ACHN (cell line): ENCODE measurements around the gene TMEM131L.
"Not testable (repeated sequence)": the region's sequence is repeated elsewhere in the genome, so short reads cannot be mapped to it uniquely, and the experiment has no call there.

ENCODE experiments used
- DNase-seq: peaks from one replicate; pipeline ENCODE4 v3.0.0-alpha.2; 2015
- in situ Hi-C: cut with HindIII; loops from 2 replicates; pipeline ENCODE4 v1.10.0; 2017; ENCODE audit warnings: low sequenced_read_pairs, low pct_ligation_motif_present, low pct_unique_long_range_greater_than_20kb

TMEM131L gene

DNA sequence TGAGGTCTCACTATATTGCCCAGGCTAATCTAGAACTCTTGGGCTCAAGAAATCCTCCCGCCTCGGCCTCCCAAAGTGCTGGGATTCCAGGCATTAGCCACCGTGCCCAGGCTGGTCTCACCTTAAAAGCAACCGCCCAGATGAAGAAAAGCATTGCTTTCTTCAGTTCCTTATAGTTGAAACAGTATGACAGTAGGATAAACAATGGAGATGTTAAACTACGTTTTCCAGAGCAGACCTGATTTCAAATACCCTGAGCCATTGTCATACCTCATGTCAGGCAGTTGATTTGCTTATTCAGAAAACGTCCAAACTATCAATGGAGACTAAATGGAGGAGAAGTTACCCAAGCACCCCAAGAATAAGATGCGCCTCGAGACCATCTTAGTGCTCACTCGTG, 26.3 kb upstream of the TMEM131L start:
- DNase-seq = no peak
- in situ Hi-C loops = no loop called here

- in situ Hi-C loops = no loop called here
- DNase-seq = no peak
Measured at GRCh38 chr4:153440475-153440874, 25.7 kb upstream of the TMEM131L start.

GRCh38 chr4:153447175-153447905, 18.8 kb upstream of the TMEM131L start:
- in situ Hi-C loops = no loop called here
- no peak for DNase-seq

- DNase-seq = no peak
- in situ Hi-C loops = no loop called here
Measured at GRCh38 chr4:153448003-153448731, 18.0 kb upstream of the TMEM131L start.

DNA sequence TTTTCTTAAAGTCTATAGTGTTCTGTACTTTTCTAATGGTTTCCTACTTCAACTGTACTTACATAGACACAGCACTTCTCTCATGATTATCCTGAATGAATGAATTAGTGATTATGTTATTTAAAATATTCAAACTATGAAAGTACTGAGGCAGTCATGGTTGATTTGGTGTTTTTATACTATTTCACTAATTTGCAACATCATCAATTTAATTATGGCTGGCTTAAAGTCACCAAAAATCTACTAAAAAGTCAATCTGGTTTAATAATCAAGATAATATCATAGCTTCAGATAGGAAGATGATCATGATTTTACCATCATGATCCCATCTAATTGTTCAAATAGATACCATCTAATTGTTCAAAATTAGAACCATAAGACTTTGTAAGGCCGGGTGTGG, 16.8 kb upstream of the TMEM131L start:
- in situ Hi-C loops = no loop called here
- no peak for DNase-seq

DNA sequence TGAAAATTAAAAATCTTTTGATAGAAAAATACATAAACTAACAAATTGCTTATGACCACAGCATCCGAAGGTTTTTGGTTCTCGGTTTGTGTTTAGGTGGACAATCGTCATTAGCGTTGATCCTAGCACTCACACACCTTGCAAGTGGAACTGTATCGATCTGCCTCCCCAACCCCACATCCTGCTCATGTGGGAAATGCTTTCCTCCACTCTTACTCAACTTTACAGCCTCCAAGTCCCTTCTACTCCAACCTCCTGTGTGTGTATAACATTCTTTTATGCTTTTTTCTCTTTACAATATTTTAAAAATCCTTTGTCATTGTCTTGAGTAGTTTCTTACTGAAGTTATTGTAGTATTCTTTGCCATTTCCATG, 15.6 kb upstream of the TMEM131L start:
- in situ Hi-C loops = no loop called here

DNA sequence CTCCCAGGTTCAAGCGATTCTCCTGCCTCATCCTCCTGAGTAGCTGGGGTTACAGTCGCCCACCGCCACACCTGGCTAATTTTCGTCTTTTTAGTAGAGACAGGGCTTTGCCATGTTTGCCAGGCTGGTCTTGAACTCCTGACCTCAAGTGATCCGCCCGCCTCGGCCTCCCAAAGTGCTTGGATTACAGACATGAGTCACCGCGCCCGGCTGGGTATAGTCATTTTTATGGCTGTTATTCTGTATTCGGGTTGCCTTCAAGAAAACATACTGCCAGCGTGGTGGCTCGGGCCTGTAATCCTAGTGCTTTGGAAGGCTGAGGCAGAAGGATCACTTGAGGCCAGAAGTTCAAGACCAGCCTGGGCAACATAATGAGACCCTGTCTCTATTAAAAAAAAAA, 15.0 kb upstream of the TMEM131L start:
- DNase-seq, in situ Hi-C loops: not testable (repeated sequence)

More for the DNA sequence above, 15.6 kb upstream of the TMEM131L start:
- DNase-seq = no peak

GRCh38 chr4:153451911-153452657, 14.1 kb upstream of the TMEM131L start:
- in situ Hi-C loops = no loop called here
- no peak for DNase-seq

DNA sequence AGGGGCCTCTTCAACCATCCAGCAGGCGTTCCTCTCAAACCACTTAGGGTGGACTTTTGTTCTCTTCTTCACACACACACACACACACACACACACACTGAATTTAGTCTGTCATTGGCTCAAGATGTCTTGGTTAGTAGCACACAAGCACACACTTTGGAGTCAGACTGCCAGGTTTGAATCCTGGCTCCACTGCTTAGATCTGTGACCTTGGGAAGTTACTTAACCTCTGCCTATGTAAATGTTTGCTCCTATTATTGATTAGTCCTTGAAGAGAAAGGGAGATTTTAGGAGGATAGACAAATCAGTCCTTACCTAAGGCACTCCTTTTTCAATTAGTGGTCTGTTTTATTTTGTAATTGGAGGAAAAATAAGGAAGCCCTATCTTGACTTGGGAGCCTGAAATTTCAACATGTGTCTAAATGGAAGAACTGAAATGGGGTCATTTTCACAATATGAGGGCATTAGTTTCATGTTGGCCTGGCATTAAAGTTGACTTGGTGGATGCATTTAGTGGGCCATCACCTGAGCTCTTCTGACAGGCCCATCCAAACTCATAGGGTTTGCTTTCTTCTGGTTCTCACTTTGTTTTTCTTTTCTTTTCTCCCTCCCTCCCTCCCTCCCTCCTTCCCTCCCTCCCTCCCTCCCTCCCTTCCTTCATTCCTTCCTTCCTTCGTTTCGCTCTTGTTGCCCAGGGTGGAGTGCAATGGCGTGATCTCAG, 13.3 kb upstream of the TMEM131L start:
- in situ Hi-C loops = no loop called here
- no peak for DNase-seq

- no peak for DNase-seq
- in situ Hi-C loops = no loop called here
Measured at GRCh38 chr4:153453402-153453801, 12.8 kb upstream of the TMEM131L start.

GRCh38 chr4:153458969-153459368, 7.2 kb upstream of the TMEM131L start:
- in situ Hi-C loops = no loop called here
- no peak for DNase-seq

- DNase-seq, in situ Hi-C loops: not testable (repeated sequence)
Measured at GRCh38 chr4:153461549-153461948, 4.6 kb upstream of the TMEM131L start.

GRCh38 chr4:153464068-153464467, 2.1 kb upstream of the TMEM131L start:
- DNase-seq = peak; percentile 62
- in situ Hi-C loops = no loop called here

GRCh38 chr4:153465140-153465539, 1.0 kb upstream of the TMEM131L start:
- no peak for DNase-seq
- in situ Hi-C loops = no loop called here

GRCh38 chr4:153465615-153466080, 512 bp upstream of the TMEM131L start:
- DNase-seq = peak; percentile 17

DNA sequence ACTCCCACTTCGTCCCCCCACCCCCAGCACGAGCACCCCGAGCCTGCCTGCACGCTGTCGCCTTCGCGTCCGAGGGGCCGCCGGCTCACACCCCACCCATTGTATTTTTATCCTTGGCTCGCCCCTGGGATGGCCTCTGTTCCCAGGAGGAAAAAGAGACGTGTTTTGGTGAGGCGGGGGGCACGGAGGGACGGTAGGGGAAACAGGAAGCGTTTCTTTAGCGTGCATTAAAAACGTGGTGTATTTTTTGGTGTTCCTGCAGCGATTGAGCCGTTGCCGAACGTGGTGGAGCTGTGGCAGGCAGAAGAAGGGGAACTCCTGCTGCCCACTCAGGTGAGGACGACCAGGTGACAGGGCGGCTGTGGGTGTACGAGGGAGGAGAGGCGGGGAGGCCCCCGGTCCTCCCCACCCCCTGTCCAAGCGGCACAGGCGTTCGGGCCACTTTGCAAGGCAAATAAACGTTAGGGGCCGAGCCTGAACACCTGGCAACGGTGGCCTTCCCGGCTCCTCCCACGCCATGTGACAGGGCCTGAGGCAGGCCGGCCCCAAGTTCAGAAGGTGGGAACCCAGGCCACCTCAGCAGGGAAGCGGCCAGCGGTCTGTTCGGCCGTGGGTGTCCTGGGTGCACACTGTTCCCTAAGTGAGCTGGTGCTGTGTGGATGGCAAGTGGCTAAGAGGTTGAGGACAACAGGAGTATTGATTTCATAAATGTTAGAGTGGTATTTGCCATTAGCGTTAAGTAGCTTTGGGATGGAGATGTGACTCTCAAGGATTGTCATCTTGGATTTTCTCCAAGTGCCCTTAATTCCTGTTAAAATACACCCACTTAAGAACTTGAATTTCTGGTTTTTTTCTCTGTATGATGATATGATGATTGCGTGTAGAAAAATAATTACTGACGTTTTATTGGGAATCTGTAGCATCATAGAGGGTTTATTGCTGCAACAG, 1.1 kb downstream of the TMEM131L start:
- DNase-seq = peak; percentile 15
- in situ Hi-C loops = no loop called here

More at GRCh38 chr4:153465615-153466080, 512 bp upstream of the TMEM131L start:
- in situ Hi-C loops = no loop called here

- DNase-seq = no peak
- in situ Hi-C loops = no loop called here
Measured at GRCh38 chr4:153467897-153468262, 1.7 kb downstream of the TMEM131L start.

GRCh38 chr4:153468587-153468986, 2.4 kb downstream of the TMEM131L start:
- no peak for DNase-seq
- in situ Hi-C loops = no loop called here
